Upper lobe of left lung (tissue), 6 donors: ENCODE data around the gene SCARB1. TPM values are rescaled to one million over a fixed set of nuclear protein-coding genes. Genes with fewer than 3 reads are reported as not detected.

Source experiments
- ATAC-seq, 2 donors: fragments of 200-7000 bp; cut with Tn5 transposase; one replicate each; pipeline ENCODE4 v1.9.1; 2022; ENCODE audit warnings: mild to moderate bottlenecking in 2 of 2, moderate library complexity in 2 of 2; ENCODE audit not compliant: low FRiP score in 2 of 2
- DNase-seq, 2 donors: peaks; one replicate each; pipeline ENCODE4 v3.0.0-alpha.2; 2019 to 2020
- H3K27ac ChIP-seq, 4 donors: fragments of 200-600 bp; sonication (generic); one replicate each; pipeline ENCODE4 v1.5.1; 2016 to 2019
- H3K27me3 ChIP-seq, 4 donors: fragments of 200-600 bp; sonication (generic); one replicate each; pipeline ENCODE4 v1.5.1; 2017 to 2019
- H3K36me3 ChIP-seq, 4 donors: fragments of 200-600 bp; sonication (generic); one replicate each; pipeline ENCODE4 v1.5.1; 2016 to 2019
- H3K4me1 ChIP-seq, 4 donors: fragments of 200-600 bp; sonication (generic); one replicate each; pipeline ENCODE4 v1.5.1; 2018 to 2019
- H3K4me3 ChIP-seq, 4 donors: fragments of 200-600 bp; sonication (generic); one replicate each; pipeline ENCODE4 v1.5.1; 2017 to 2019; ENCODE audit warnings: mild to moderate bottlenecking in 2 of 4, moderate library complexity in 1 of 4
- H3K9me3 ChIP-seq, 4 donors: fragments of 200-600 bp; sonication (generic); one replicate each; pipeline ENCODE4 v1.5.1; 2018 to 2019
- EP300 ChIP-seq, 4 donors: sonication (generic); formaldehyde crosslinking; IDR thresholded peaks; one replicate each; pipeline ENCODE4 v1.5.1; 2017; ENCODE audit warnings: antibody characterized with exemption in 4 of 4, control low read depth in 2 of 4
- POLR2A ChIP-seq, 4 donors: fragments of 450-650 bp; IDR thresholded peaks; one replicate each; pipeline ENCODE4 v1.5.1; 2016 to 2017; ENCODE audit warnings: antibody characterized with exemption in 4 of 4, mild to moderate bottlenecking in 2 of 4
- POLR2AphosphoS5 ChIP-seq, 2 donors: sonication (generic); formaldehyde crosslinking; IDR thresholded peaks; one replicate each; pipeline ENCODE4 v1.5.1; 2017; ENCODE audit warnings: antibody characterized with exemption in 2 of 2
- WGBS, 2 donors: methylation state at CpG; one replicate each; pipeline ENCODE4 v1.1.5; 2017 to 2018; 5-methylcytosine and 5-hydroxymethylcytosine counted together
- total RNA-seq, 6 donors: library from RNA; depleted of rRNA in 4 of 6; stranded (reverse); fragments of >200 nt in 4 of 6; gene quantifications; one replicate each; pipeline versions ENCODE4 v1.1.0 to v1.2.1, GENCODE V29; 2016 to 2021
- TF ChIP-seq, protein P1 (sequence below), 6 experiments: fragments of 450-650 bp in 4 of 6; fragments of 200-600 bp in 2 of 6; sonication (generic) in 2 of 6; IDR thresholded peaks; one replicate each; pipeline ENCODE4 v1.5.1; 2016 to 2019; ENCODE audit warnings: antibody characterized with exemption in 6 of 6
- donor health status: DM: no; HTN: no; CAD: no; lungs with moderate emphysema.
- donor health status: DM: no; HTN: yes; CAD: no; lungs with severe emphysema.

The SCARB1 gene
- total RNA-seq, 6 donors from 2014 or later = 10.0 to 51.3 (median 22.5) TPM

GRCh38 chr12:124836759-124837158 lies 26.9 kb downstream of the SCARB1 start:
- no peak for ATAC-seq
- no peak overlapping the region for H3K4me3 ChIP-seq
- 79 to 92% methylated on average over 6 of the region's 6 CpGs for WGBS, 2 donors

GRCh38 chr12:124835656-124836410 lies 27.8 kb downstream of the SCARB1 start:
- no peaks in the 10 kb centered on the region for H3K9me3 ChIP-seq
- H3K27ac ChIP-seq = no peak overlapping the region
- no peaks in the 10 kb centered on the region for H3K27me3 ChIP-seq
- TF ChIP-seq, protein P1, sequence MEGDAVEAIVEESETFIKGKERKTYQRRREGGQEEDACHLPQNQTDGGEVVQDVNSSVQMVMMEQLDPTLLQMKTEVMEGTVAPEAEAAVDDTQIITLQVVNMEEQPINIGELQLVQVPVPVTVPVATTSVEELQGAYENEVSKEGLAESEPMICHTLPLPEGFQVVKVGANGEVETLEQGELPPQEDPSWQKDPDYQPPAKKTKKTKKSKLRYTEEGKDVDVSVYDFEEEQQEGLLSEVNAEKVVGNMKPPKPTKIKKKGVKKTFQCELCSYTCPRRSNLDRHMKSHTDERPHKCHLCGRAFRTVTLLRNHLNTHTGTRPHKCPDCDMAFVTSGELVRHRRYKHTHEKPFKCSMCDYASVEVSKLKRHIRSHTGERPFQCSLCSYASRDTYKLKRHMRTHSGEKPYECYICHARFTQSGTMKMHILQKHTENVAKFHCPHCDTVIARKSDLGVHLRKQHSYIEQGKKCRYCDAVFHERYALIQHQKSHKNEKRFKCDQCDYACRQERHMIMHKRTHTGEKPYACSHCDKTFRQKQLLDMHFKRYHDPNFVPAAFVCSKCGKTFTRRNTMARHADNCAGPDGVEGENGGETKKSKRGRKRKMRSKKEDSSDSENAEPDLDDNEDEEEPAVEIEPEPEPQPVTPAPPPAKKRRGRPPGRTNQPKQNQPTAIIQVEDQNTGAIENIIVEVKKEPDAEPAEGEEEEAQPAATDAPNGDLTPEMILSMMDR (IDR thresholded peaks at IDR 0.05) = no peak
- TF ChIP-seq POLR2AphosphoS5 (IDR thresholded peaks at IDR 0.05) = no peak
- TF ChIP-seq POLR2A (IDR thresholded peaks at IDR 0.05) = no peak
- TF ChIP-seq EP300 (IDR thresholded peaks at IDR 0.05) = no peak
- WGBS, 2 donors = 77 to 79% methylated on average over 17 of the region's 17 CpGs
- peaks cover 4 to 21% (median 14%) of the 10 kb centered on the region in 4 donors for H3K4me1 ChIP-seq
- no peak for ATAC-seq
- DNase-seq = no peak
- H3K4me3 ChIP-seq = no peak overlapping the region
- H3K36me3 ChIP-seq = no peaks in the 10 kb centered on the region

More at GRCh38 chr12:124836759-124837158, 26.9 kb downstream of the SCARB1 start:
- H3K27me3 ChIP-seq = no peaks in the 10 kb centered on the region
- no peak for DNase-seq
- no peaks in the 10 kb centered on the region for H3K36me3 ChIP-seq
- no peaks in the 10 kb centered on the region for H3K9me3 ChIP-seq
- no peak overlapping the region for H3K27ac ChIP-seq
- H3K4me1 ChIP-seq = peaks cover 4 to 21% (median 14%) of the 10 kb centered on the region in 4 donors
- TF ChIP-seq POLR2AphosphoS5 (IDR thresholded peaks at IDR 0.05) (no peak), EP300 (IDR thresholded peaks at IDR 0.05) (no peak), POLR2A (IDR thresholded peaks at IDR 0.05) (no peak)
- TF ChIP-seq, protein P1 (IDR thresholded peaks at IDR 0.05) = no peak

- ATAC-seq (no peak), DNase-seq (no peak)
- 92 to 94% methylated on average over 9 of the region's 9 CpGs for WGBS, 2 donors
- H3K27ac ChIP-seq = no peak overlapping the region
- H3K27me3 ChIP-seq = no peaks in the 10 kb centered on the region
- no peaks in the 10 kb centered on the region for H3K9me3 ChIP-seq
- H3K4me3 ChIP-seq = no peak overlapping the region
- peaks cover 4 to 21% (median 14%) of the 10 kb centered on the region in 4 donors for H3K4me1 ChIP-seq
- no peak for TF ChIP-seq EP300 (IDR thresholded peaks at IDR 0.05)
- no peaks in the 10 kb centered on the region for H3K36me3 ChIP-seq
Observed at GRCh38 chr12:124834822-124835221, 28.8 kb downstream of the SCARB1 start.

GRCh38 chr12:124833693-124834122 lies 30.0 kb downstream of the SCARB1 start:
- no peak overlapping the region for H3K4me3 ChIP-seq
- no peak for TF ChIP-seq EP300 (IDR thresholded peaks at IDR 0.05)
- no peak for TF ChIP-seq POLR2AphosphoS5 (IDR thresholded peaks at IDR 0.05)
- TF ChIP-seq, protein P1 (IDR thresholded peaks at IDR 0.05) = no peak
- no peak for TF ChIP-seq POLR2A (IDR thresholded peaks at IDR 0.05)
- H3K27ac ChIP-seq = no peak overlapping the region
- no peaks in the 10 kb centered on the region for H3K27me3 ChIP-seq
- DNase-seq (no peak), ATAC-seq (peak in 1 of 2 donors; percentile 31)
- 51 to 66% methylated on average over 9 to 18 of the region's 18 CpGs for WGBS, 2 donors
- peaks cover 4 to 21% (median 14%) of the 10 kb centered on the region in 4 donors for H3K4me1 ChIP-seq
- H3K36me3 ChIP-seq = no peaks in the 10 kb centered on the region
- H3K9me3 ChIP-seq = no peaks in the 10 kb centered on the region

- WGBS, 2 donors = 65 to 77% methylated on average over 4 of the region's 4 CpGs
- Histone ChIP-seq H3K4me1 (peaks cover 4 to 14% (median 9%) of the 10 kb centered on the region in 4 donors), H3K4me3 (no peak overlapping the region), H3K27me3 (no peaks in the 10 kb centered on the region), H3K36me3 (no peaks in the 10 kb centered on the region), H3K9me3 (no peaks in the 10 kb centered on the region), H3K27ac (no peak overlapping the region)
- TF ChIP-seq POLR2A (IDR thresholded peaks at IDR 0.05) (no peak), EP300 (IDR thresholded peaks at IDR 0.05) (no peak), POLR2AphosphoS5 (IDR thresholded peaks at IDR 0.05) (no peak)
- TF ChIP-seq, protein P1 (IDR thresholded peaks at IDR 0.05) = no peak
- ATAC-seq = no peak
- no peak for DNase-seq
Observed at GRCh38 chr12:124832856-124833255, 30.8 kb downstream of the SCARB1 start.
